ENCODE results near the gene LSR. TPM values are rescaled to one million over a fixed set of nuclear protein-coding genes. Genes with fewer than 3 reads are reported as not detected.

The LSR gene
- total RNA-seq, 3 donors from 2014 or later (not counting 1 experiment from before 2014, with no cell fraction given) = 3.4 to 6.9 (median 6.7) TPM

GRCh38 chr19:35270381-35270811 lies 21.6 kb downstream of the LSR start:
- ATAC-seq = no peak
- Histone ChIP-seq H3K36me3 (ENCODE audit: control insufficient read depth, insufficient read depth, low read length) (peaks cover 39% of the 10 kb centered on the region), H3K27ac (ENCODE audit: low read length) (no peak overlapping the region), H3K4me1 (ENCODE audit: control insufficient read depth, insufficient read depth, low read length) (peaks cover 54% of the 10 kb centered on the region), H3K27me3 (ENCODE audit: control insufficient read depth, insufficient read depth, low read length) (no peaks in the 10 kb centered on the region), H3K9me3 (ENCODE audit: control insufficient read depth, insufficient read depth, low read length) (no peaks in the 10 kb centered on the region), H3K4me3 (ENCODE audit: low read length) (no peak overlapping the region)
- Mint-ChIP-seq H3K27ac (peak overlapping the region; percentile 74 to 81), H3K9me3 (no peaks in the 10 kb centered on the region), H3K4me1 (peaks cover 25 to 48% of the 10 kb centered on the region in 2 donors), H3K4me3 (peak overlapping the region; percentile 78), H3K27me3 (ENCODE audit: low read depth in 2 of 2) (no peaks in the 10 kb centered on the region), H3K36me3 (peaks cover 3% of the 10 kb centered on the region)
- DNase-seq = no peak
- 96% methylated on average over 15 of the region's 16 CpGs for WGBS (ENCODE audit: insufficient coverage)
- intact Hi-C loops (cut with micrococcal nuclease) = no loop called here
- no peak for TF ChIP-seq CTCF (IDR thresholded peaks at IDR 0.05)

- peaks cover 43% of the 10 kb centered on the region for H3K36me3 ChIP-seq (ENCODE audit: control insufficient read depth, insufficient read depth, low read length)
- no peaks in the 10 kb centered on the region for H3K9me3 Mint-ChIP-seq
- no peak overlapping the region for H3K27ac Mint-ChIP-seq
- H3K36me3 Mint-ChIP-seq = peaks cover 7% of the 10 kb centered on the region
- no peak overlapping the region for H3K27ac ChIP-seq (ENCODE audit: low read length)
- peaks cover 43% of the 10 kb centered on the region for H3K4me1 ChIP-seq (ENCODE audit: control insufficient read depth, insufficient read depth, low read length)
- H3K9me3 ChIP-seq (ENCODE audit: control insufficient read depth, insufficient read depth, low read length) = no peaks in the 10 kb centered on the region
- no peaks in the 10 kb centered on the region for H3K27me3 ChIP-seq (ENCODE audit: control insufficient read depth, insufficient read depth, low read length)
- ATAC-seq = no peak
- H3K4me1 Mint-ChIP-seq = peaks cover 14 to 38% of the 10 kb centered on the region in 2 donors
- 95% methylated on average over 7 of the region's 7 CpGs for WGBS (ENCODE audit: insufficient coverage)
- no peak for DNase-seq
- no peak for TF ChIP-seq CTCF (IDR thresholded peaks at IDR 0.05)
- intact Hi-C loops (cut with micrococcal nuclease) = no loop called here
- peak overlapping the region; percentile 28 for H3K4me3 Mint-ChIP-seq
- no peak overlapping the region for H3K4me3 ChIP-seq (ENCODE audit: low read length)
- no peaks in the 10 kb centered on the region for H3K27me3 Mint-ChIP-seq (ENCODE audit: low read depth in 2 of 2)
These were observed 22.7 kb downstream of the LSR start for GRCh38 chr19:35271546-35271945.

- Histone ChIP-seq H3K36me3 (ENCODE audit: control insufficient read depth, insufficient read depth, low read length) (peaks cover 48% of the 10 kb centered on the region), H3K27me3 (ENCODE audit: control insufficient read depth, insufficient read depth, low read length) (no peaks in the 10 kb centered on the region), H3K4me1 (ENCODE audit: control insufficient read depth, insufficient read depth, low read length) (peaks cover 37% of the 10 kb centered on the region), H3K27ac (ENCODE audit: low read length) (no peak overlapping the region), H3K4me3 (ENCODE audit: low read length) (no peak overlapping the region), H3K9me3 (ENCODE audit: control insufficient read depth, insufficient read depth, low read length) (no peaks in the 10 kb centered on the region)
- intact Hi-C loops (cut with micrococcal nuclease) = no loop called here
- peaks cover 7% of the 10 kb centered on the region for H3K36me3 Mint-ChIP-seq
- DNase-seq (no peak), ATAC-seq (no peak)
- TF ChIP-seq CTCF (IDR thresholded peaks at IDR 0.05) = no peak
- 77% methylated on average over 16 of the region's 16 CpGs for WGBS (ENCODE audit: insufficient coverage)
- H3K9me3 Mint-ChIP-seq = no peaks in the 10 kb centered on the region
- H3K4me3 Mint-ChIP-seq = no peak overlapping the region
- no peaks in the 10 kb centered on the region for H3K27me3 Mint-ChIP-seq (ENCODE audit: low read depth in 2 of 2)
- H3K27ac Mint-ChIP-seq = peak overlapping the region in 1 of 2 donors; percentile 85
- H3K4me1 Mint-ChIP-seq = peaks cover 13 to 42% of the 10 kb centered on the region in 2 donors
These were observed 23.4 kb downstream of the LSR start for GRCh38 chr19:35272122-35272719.

All from natural killer cell (primary cell).